NB4 (cell line): ENCODE results near the gene SGIP1.

Source experiments
- POLR2A ChIP-seq: IDR thresholded peaks from 2 replicates; pipeline ENCODE4 v1.6.1; 2011; ENCODE audit warnings: mild to moderate bottlenecking; ENCODE audit not compliant: insufficient read length; ENCODE audit errors: extremely low read depth
- TF ChIP-seq, protein P1 (sequence below): IDR thresholded peaks from one replicate; pipeline ENCODE4 v1.5.1; 2012; ENCODE audit warnings: low read depth, low read length
- TF ChIP-seq, protein P2 (sequence below): IDR thresholded peaks from 2 replicates; pipeline ENCODE4 v1.6.1; 2011; ENCODE audit warnings: low read depth, low read length

DNA sequence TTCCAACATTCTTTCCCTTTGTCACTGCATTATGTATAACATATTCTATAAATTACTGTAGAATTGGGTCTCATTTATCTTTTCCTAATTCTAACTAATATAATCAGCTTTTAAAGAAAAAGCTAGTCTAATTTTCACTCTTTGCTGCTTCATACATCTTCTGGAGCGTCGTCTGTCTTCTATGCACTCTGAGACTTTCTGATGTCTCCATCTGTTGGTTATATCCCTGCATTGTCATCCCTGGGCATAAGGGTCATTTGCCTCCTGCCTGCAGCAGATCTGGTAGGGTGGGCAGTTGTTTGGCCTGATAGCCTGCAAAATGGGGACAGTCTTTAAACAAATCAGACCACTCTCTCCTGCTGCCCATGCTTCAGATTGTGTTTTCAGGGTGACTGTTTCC, 177.5 kb downstream of the SGIP1 start:
- TF ChIP-seq, protein P1, sequence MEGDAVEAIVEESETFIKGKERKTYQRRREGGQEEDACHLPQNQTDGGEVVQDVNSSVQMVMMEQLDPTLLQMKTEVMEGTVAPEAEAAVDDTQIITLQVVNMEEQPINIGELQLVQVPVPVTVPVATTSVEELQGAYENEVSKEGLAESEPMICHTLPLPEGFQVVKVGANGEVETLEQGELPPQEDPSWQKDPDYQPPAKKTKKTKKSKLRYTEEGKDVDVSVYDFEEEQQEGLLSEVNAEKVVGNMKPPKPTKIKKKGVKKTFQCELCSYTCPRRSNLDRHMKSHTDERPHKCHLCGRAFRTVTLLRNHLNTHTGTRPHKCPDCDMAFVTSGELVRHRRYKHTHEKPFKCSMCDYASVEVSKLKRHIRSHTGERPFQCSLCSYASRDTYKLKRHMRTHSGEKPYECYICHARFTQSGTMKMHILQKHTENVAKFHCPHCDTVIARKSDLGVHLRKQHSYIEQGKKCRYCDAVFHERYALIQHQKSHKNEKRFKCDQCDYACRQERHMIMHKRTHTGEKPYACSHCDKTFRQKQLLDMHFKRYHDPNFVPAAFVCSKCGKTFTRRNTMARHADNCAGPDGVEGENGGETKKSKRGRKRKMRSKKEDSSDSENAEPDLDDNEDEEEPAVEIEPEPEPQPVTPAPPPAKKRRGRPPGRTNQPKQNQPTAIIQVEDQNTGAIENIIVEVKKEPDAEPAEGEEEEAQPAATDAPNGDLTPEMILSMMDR = no peak
- TF ChIP-seq POLR2A = no peak
- TF ChIP-seq, protein P2, sequence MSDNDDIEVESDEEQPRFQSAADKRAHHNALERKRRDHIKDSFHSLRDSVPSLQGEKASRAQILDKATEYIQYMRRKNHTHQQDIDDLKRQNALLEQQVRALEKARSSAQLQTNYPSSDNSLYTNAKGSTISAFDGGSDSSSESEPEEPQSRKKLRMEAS = no peak
